ENCODE results near the gene ZSCAN21.
A peak's percentile ranks its signal among the peaks of the same experiment; 100 is the strongest.

The ZSCAN21 gene

GRCh38 chr7:100077205-100077604 is 27.6 kb downstream of the ZSCAN21 start:
- DNase-seq (ENCODE audit: low read depth): no peak

GRCh38 chr7:100079024-100079560 is 29.5 kb downstream of the ZSCAN21 start:
- DNase-seq (ENCODE audit: low read depth): no peak

- DNase-seq (ENCODE audit: low read depth): no peak
These were observed 31.4 kb downstream of the ZSCAN21 start for GRCh38 chr7:100080907-100081534.

GRCh38 chr7:100081535-100082102 is 32.0 kb downstream of the ZSCAN21 start, which contains the start of gene ZNF3:
Gene ZNF3, minus strand, starts transcription at chr7:100081723. Its CDS starts 4,366 bp downstream, at chr7:100077357.
- DNase-seq (ENCODE audit: low read depth): peak; percentile 98

- no peak for DNase-seq (ENCODE audit: low read depth)
These were observed 33.4 kb downstream of the ZSCAN21 start for GRCh38 chr7:100082978-100083377.

GRCh38 chr7:100085515-100085914 is 35.9 kb downstream of the ZSCAN21 start:
- no peak for DNase-seq (ENCODE audit: low read depth)

GRCh38 chr7:100087055-100087750 is 37.6 kb downstream of the ZSCAN21 start:
- DNase-seq (ENCODE audit: low read depth): peak; percentile 60

- no peak for DNase-seq (ENCODE audit: low read depth)
These were observed 38.6 kb downstream of the ZSCAN21 start for GRCh38 chr7:100088095-100088620.

- no peak for DNase-seq (ENCODE audit: low read depth)
These were observed 39.3 kb downstream of the ZSCAN21 start, which contains the start of gene COPS6 for GRCh38 chr7:100088621-100089457. Gene COPS6, plus strand, starts transcription at chr7:100088969. Its CDS starts 22 bp downstream, at chr7:100088991.

- no peak for DNase-seq (ENCODE audit: low read depth)
These were observed 40.1 kb downstream of the ZSCAN21 start for GRCh38 chr7:100089458-100090196.

GRCh38 chr7:100090527-100091410 is 41.2 kb downstream of the ZSCAN21 start:
- no peak for DNase-seq (ENCODE audit: low read depth)

- DNase-seq (ENCODE audit: low read depth): no peak
These were observed 42.0 kb downstream of the ZSCAN21 start for GRCh38 chr7:100091411-100092181.

- DNase-seq (ENCODE audit: low read depth): no peak
These were observed 43.5 kb downstream of the ZSCAN21 start for GRCh38 chr7:100093054-100093453.

GRCh38 chr7:100093498-100093897 is 43.9 kb downstream of the ZSCAN21 start:
- DNase-seq (ENCODE audit: low read depth): no peak

- DNase-seq (ENCODE audit: low read depth): no peak
These were observed 44.4 kb downstream of the ZSCAN21 start for GRCh38 chr7:100093925-100094486.

- no peak for DNase-seq (ENCODE audit: low read depth)
These were observed 45.7 kb downstream of the ZSCAN21 start for GRCh38 chr7:100095289-100095688.

GRCh38 chr7:100095704-100096103 is 46.1 kb downstream of the ZSCAN21 start:
- no peak for DNase-seq (ENCODE audit: low read depth)

GRCh38 chr7:100098913-100099312 is 49.3 kb downstream of the ZSCAN21 start:
- DNase-seq (ENCODE audit: low read depth): no peak

GRCh38 chr7:100099452-100099851 is 49.9 kb downstream of the ZSCAN21 start:
- no peak for DNase-seq (ENCODE audit: low read depth)
